GM12878 (cell line): ENCODE data around the gene LRCH2. TPM values are rescaled to one million over a fixed set of nuclear protein-coding genes. Genes with fewer than 3 reads are reported as not detected.

Source experiments
- ATAC-seq: fragments of 200-7000 bp; cut with Tn5 transposase; 3 replicates; pipeline ENCODE4 v1.9.1; 2020; ENCODE audit warnings: mild to moderate bottlenecking, moderate library complexity
- BruUV-seq: library from RNA; stranded (reverse); fragments of 400-500 nt; replicated peaks from 2 replicates; lab custom pipeline; 2021; lab: Mats Ljungman, UMichigan
- CTCF ChIA-PET: fragments of 300-600 bp; sonication (Branson Sonifier 250); formaldehyde crosslinking; extraction: SDS; loops from one replicate; lab custom pipeline; 2021; ENCODE audit warnings: inconsistent platforms; lab: Yijun Ruan, JAX
- POLR2A ChIA-PET: fragments of 350-600 bp; formaldehyde crosslinking; extraction: SDS; loops from one replicate; lab custom pipeline; 2021; ENCODE audit warnings: inconsistent platforms; lab: Charles Lee
- RAD21 ChIA-PET: fragments of 300-600 bp; sonication (Branson Sonifier 250); formaldehyde crosslinking; loops from one replicate; lab custom pipeline; 2023; ENCODE audit warnings: antibody characterized with exemption; ENCODE audit not compliant: unreplicated experiment; lab: Charles Lee
- SMC1A ChIA-PET: fragments of 300-600 bp; sonication (Branson Sonifier 250); formaldehyde crosslinking; loops from one replicate; lab custom pipeline; 2023; ENCODE audit not compliant: unreplicated experiment, uncharacterized antibody; lab: Charles Lee
- DNase-seq: peaks from one replicate; pipeline ENCODE4 v3.0.0-alpha.2; 2011; ENCODE audit warnings: low read depth, low spot score
- FAIRE-seq: peaks from 3 replicates; lab custom pipeline; 2011; peaks lifted over from hg19 to GRCh38; lab: Jason Lieb, UNC
- H2AFZ ChIP-seq: 2 replicates; pipeline ENCODE4 v1.6.0; 2011; ENCODE audit warnings: low read depth, low read length, control low read depth; ENCODE audit not compliant: control insufficient read depth
- H3K27ac ChIP-seq: 2 replicates; pipeline ENCODE4 v1.5.1; 2011; ENCODE audit warnings: control low read depth; ENCODE audit not compliant: control insufficient read depth, insufficient read depth
- H3K27me3 ChIP-seq, 2 experiments: replicated peaks in 1 of 2; 2 replicates each; pipeline versions ENCODE4 v1.6.0 to v1.6.1; 2011; ENCODE audit warnings: low read length in 1 of 2; ENCODE audit not compliant: control insufficient read depth in 2 of 2, insufficient read depth in 2 of 2
- H3K36me3 ChIP-seq, 2 experiments: 2 replicates each; pipeline ENCODE4 v1.5.1; 2011; ENCODE audit warnings: low read length in 1 of 2; ENCODE audit not compliant: control insufficient read depth in 2 of 2, insufficient read depth in 2 of 2
- H3K4me1 ChIP-seq: 2 replicates; pipeline ENCODE4 v1.6.1; 2011; ENCODE audit warnings: mild to moderate bottlenecking, low read length, moderate library complexity, mixed read lengths; ENCODE audit not compliant: control insufficient read depth, insufficient read depth
- H3K4me2 ChIP-seq: 2 replicates; pipeline ENCODE4 v1.6.0; 2011; ENCODE audit warnings: control low read depth; ENCODE audit not compliant: control insufficient read depth, insufficient read depth
- H3K4me3 ChIP-seq: fragments of 200-600 bp; sonication (generic); 2 replicates; pipeline ENCODE4 v1.5.1; 2016
- H3K79me2 ChIP-seq: 2 replicates; pipeline ENCODE4 v1.6.0; 2011; ENCODE audit warnings: low read length; ENCODE audit not compliant: control insufficient read depth, insufficient read depth
- H3K9ac ChIP-seq: 2 replicates; pipeline ENCODE4 v1.8.0; 2011; ENCODE audit warnings: low read length, control low read depth, mixed read lengths; ENCODE audit not compliant: control insufficient read depth, insufficient read depth
- H3K9me3 ChIP-seq: replicated peaks from 3 replicates; pipeline ENCODE4 v1.5.1; 2011; ENCODE audit warnings: mild to moderate bottlenecking, low read length; ENCODE audit not compliant: control insufficient read depth, insufficient read depth
- H4K20me1 ChIP-seq: 2 replicates; pipeline ENCODE4 v1.6.0; 2011; ENCODE audit not compliant: control insufficient read depth, insufficient read depth
- E4F1 ChIP-seq: fragments of 450-650 bp; IDR thresholded peaks from 2 replicates; pipeline ENCODE4 v1.6.1; 2018; ENCODE audit warnings: borderline replicate concordance, mild to moderate bottlenecking; ENCODE audit not compliant: partially characterized antibody
- EGR1 ChIP-seq, 2 experiments: IDR thresholded peaks; 1 replicate in 1 of 2; 2 replicates in 1 of 2; pipeline ENCODE4 v1.6.1; 2011 to 2012; ENCODE audit warnings: low read depth in 2 of 2, low read length in 2 of 2, borderline replicate concordance in 1 of 2, mild to moderate bottlenecking in 1 of 2, moderate library complexity in 1 of 2
- PBX3 ChIP-seq: IDR thresholded peaks from 2 replicates; pipeline ENCODE4 v1.6.1; 2011; ENCODE audit warnings: mild to moderate bottlenecking, low read depth, low read length, moderate library complexity; ENCODE audit not compliant: insufficient replicate concordance
- RAD21 ChIP-seq: IDR thresholded peaks from 2 replicates; pipeline ENCODE4 v1.6.1; 2011; ENCODE audit warnings: mild to moderate bottlenecking, low read depth, low read length, moderate library complexity; ENCODE audit not compliant: insufficient read depth
- REST ChIP-seq: IDR thresholded peaks from 2 replicates; pipeline ENCODE4 v1.6.1; 2012; ENCODE audit warnings: mild to moderate bottlenecking, low read depth, low read length
- TBL1XR1 ChIP-seq: IDR thresholded peaks from 2 replicates; pipeline ENCODE4 v1.6.1; 2012; ENCODE audit warnings: low read depth, low read length, improper control_type of control experiment
- WGBS: methylation state at CpG from one replicate; pipeline ENCODE4 v1.1.6; 2016; ENCODE audit warnings: low lambda C conversion rate; ENCODE audit not compliant: insufficient replicate concordance, insufficient coverage; ENCODE audit errors: missing lambda C conversion rate; 5-methylcytosine and 5-hydroxymethylcytosine counted together
- in situ Hi-C: fragments of 300-500 bp; cut with MboI; formaldehyde crosslinking; loops from 9 replicates; pipeline ENCODE4 v1.14.3; 2018; ENCODE audit warnings: mixed read lengths
- intact Hi-C: fragments of 100-400 bp; cut with micrococcal nuclease; formaldehyde crosslinking; loops from one replicate; pipeline ENCODE4 v1.14.2; 2022; ENCODE audit not compliant: unreplicated experiment
- polyA plus RNA-seq, 11 experiments: library from polyadenylated mRNA; depleted of rRNA in 4 of 11; unstranded in 6 of 11; stranded (reverse) in 5 of 11; fragments of >200 nt; fragmentation: Nextera tagmentation in 4 of 11; fragmentation: Illumina TruSeq in 1 of 11; extraction: Ambion mirVana in 4 of 11; extraction: Trizol in 1 of 11; gene quantifications; 1 replicate in 1 of 11; 2 replicates in 10 of 11; pipeline versions ENCODE4 v1.2.1 to v1.2.3, GENCODE V29; 2011 to 2016; ENCODE audit warnings: inconsistent platforms in 2 of 11, missing spikeins in 2 of 11, low read depth in 1 of 11
- total RNA-seq, 4 experiments: library from RNA; depleted of rRNA in 3 of 4; stranded (reverse); fragments of >200 nt in 3 of 4; fragmentation: Illumina TruSeq in 1 of 4; extraction: Trizol in 1 of 4; gene quantifications; 2 replicates each; pipeline versions ENCODE4 v1.2.1 to v1.2.3, GENCODE V29; 2013 to 2021

Gene LRCH2
- total and polyA plus RNA-seq, 10 of the 15 experiments (the other 5 are each of a cell fraction or from before 2014, with no cell fraction given) = 0.01 to 0.10 (median 0.03) TPM; not detected in 7

- BruUV-seq = no TSS peak
- TF ChIP-seq RAD21 (no peak), REST (no peak), PBX3 (no peak), TBL1XR1 (no peak), EGR1 (IDR thresholded peaks at IDR 0.05; ENCODE audit: borderline replicate concordance in 1 of 2, low read depth in 2 of 2, low read length in 2 of 2) (no peak), E4F1 (no peak)
- in situ Hi-C loops (no loop called here), intact Hi-C loops (no loop called here)
- H3K79me2 ChIP-seq = no peaks in the 10 kb centered on the region
- no peak overlapping the region for H3K27ac ChIP-seq
- no peak overlapping the region for H3K4me2 ChIP-seq
- no peaks in the 10 kb centered on the region for H3K9me3 ChIP-seq
- H3K9ac ChIP-seq = no peak overlapping the region
- H3K27me3 ChIP-seq = no peaks in the 10 kb centered on the region
- WGBS = 22% methylated on average over 4 of the region's 4 CpGs
- no peaks in the 10 kb centered on the region for H3K36me3 ChIP-seq
- H3K4me1 ChIP-seq = no peaks in the 10 kb centered on the region
- FAIRE-seq (no peak), DNase-seq (no peak), ATAC-seq (no peak)
- ChIA-PET POLR2A (no interaction called here), CTCF (no interaction called here), SMC1A (no interaction called here), RAD21 (no interaction called here)
- no peaks in the 10 kb centered on the region for H4K20me1 ChIP-seq
- no peak overlapping the region for H2AFZ ChIP-seq
- no peak overlapping the region for H3K4me3 ChIP-seq
Measured at GRCh38 chrX:115177932-115178331, 56.0 kb downstream of the LRCH2 start.
